Endothelial cell (in vitro differentiated cells): Measurements from ENCODE around the gene OR6X1. TPM values are rescaled to one million over a fixed set of nuclear protein-coding genes. Genes with fewer than 3 reads are reported as not detected.
"Not testable (repeated sequence)": the region's sequence is repeated elsewhere in the genome, so short reads cannot be mapped to it uniquely, and the experiment has no call there.

Experiments
- DNase-seq: peaks from one replicate; pipeline ENCODE4 v3.0.0; 2021; ENCODE audit warnings: low spot score
- H3K27ac Mint-ChIP-seq: one replicate; pipeline ENCODE4 v1.8.0; 2021; ENCODE audit warnings: mixed read lengths, inconsistent platforms; ENCODE audit not compliant: unreplicated experiment
- H3K27me3 Mint-ChIP-seq: one replicate; pipeline ENCODE4 v1.8.0; 2021; ENCODE audit warnings: mild to moderate bottlenecking, moderate library complexity, mixed read lengths, inconsistent platforms; ENCODE audit not compliant: unreplicated experiment
- H3K36me3 Mint-ChIP-seq: one replicate; pipeline ENCODE4 v1.8.0; 2021; ENCODE audit warnings: mild to moderate bottlenecking, low read depth, mixed read lengths, inconsistent platforms; ENCODE audit not compliant: unreplicated experiment
- H3K4me1 Mint-ChIP-seq: one replicate; pipeline ENCODE4 v1.8.0; 2021; ENCODE audit warnings: mild to moderate bottlenecking, mixed read lengths, inconsistent platforms; ENCODE audit not compliant: unreplicated experiment
- H3K4me3 Mint-ChIP-seq: one replicate; pipeline ENCODE4 v1.8.0; 2021; ENCODE audit warnings: mild to moderate bottlenecking, mixed read lengths, inconsistent platforms; ENCODE audit not compliant: unreplicated experiment
- H3K9me3 Mint-ChIP-seq: one replicate; pipeline ENCODE4 v1.8.0; 2021; ENCODE audit warnings: mixed read lengths, inconsistent platforms; ENCODE audit not compliant: unreplicated experiment
- CTCF ChIP-seq: fragments of 200-600 bp; sonication (generic); IDR thresholded peaks from one replicate; pipeline ENCODE4 v1.5.0; 2021; ENCODE audit warnings: antibody characterized with exemption; ENCODE audit not compliant: unreplicated experiment
- total RNA-seq: library from RNA; stranded (reverse); fragmentation: NEBNext Ultra II Directional; extraction: Animal tissue kit (Norgen Biotek cat#: 25700); gene quantifications from one replicate; pipeline ENCODE4 v1.2.1, GENCODE V29; 2021; ENCODE audit not compliant: unreplicated experiment

Gene OR6X1
- total RNA-seq, 1 donor from 2014 or later = not detected

DNA sequence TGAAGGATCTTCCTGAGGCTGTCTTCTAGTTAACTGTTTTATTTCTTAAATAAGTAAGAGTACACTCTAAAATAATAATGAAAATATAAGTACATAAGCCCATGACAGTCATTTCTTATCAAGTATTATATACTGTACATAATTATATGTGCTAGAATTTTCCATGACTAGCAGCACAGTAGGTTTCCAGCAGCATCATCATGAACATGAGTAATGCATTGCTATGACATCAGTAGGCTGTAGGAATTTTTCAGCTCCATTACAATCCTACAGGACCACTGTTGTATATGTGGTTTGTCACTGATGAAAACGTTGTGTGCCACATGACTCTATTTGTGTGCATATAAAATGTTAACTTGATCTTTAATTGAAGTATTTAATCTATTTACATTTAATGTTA is 34.9 kb downstream of the OR6X1 start:
- TF ChIP-seq CTCF = no peak
- Mint-ChIP-seq H3K27ac (no peak overlapping the region), H3K27me3 (peaks cover 2% of the 10 kb centered on the region), H3K36me3 (peaks cover 2% of the 10 kb centered on the region), H3K4me3 (no peak overlapping the region), H3K9me3 (no peaks in the 10 kb centered on the region), H3K4me1 (no peaks in the 10 kb centered on the region)
- no peak for DNase-seq

- H3K4me3 Mint-ChIP-seq = no peak overlapping the region
- H3K36me3 Mint-ChIP-seq = no peaks in the 10 kb centered on the region
- TF ChIP-seq CTCF = no peak
- no peak for DNase-seq
- H3K9me3 Mint-ChIP-seq = no peaks in the 10 kb centered on the region
- H3K27ac Mint-ChIP-seq = no peak overlapping the region
- no peaks in the 10 kb centered on the region for H3K4me1 Mint-ChIP-seq
- peaks cover 2% of the 10 kb centered on the region for H3K27me3 Mint-ChIP-seq
Measured at GRCh38 chr11:123718469-123718868, 35.8 kb downstream of the OR6X1 start.

DNA sequence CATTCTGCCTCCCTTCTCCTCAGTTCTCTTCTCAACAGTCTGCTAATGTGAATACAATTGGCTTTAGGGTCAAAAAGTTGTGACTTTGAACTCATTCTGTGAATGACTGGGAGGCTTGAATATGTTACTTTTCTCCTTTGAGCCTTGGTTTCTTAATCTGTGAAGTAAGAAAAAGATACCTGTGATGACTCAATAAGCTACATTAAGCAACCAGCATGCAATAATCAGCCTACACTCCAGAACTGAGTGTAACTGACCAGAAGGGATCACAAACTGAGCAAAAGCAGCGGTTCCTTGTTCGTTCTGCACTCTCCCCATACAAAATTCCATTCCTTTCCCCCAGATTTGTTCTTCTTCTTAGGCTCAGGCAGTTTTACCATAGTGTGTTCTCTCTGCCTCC is 36.3 kb downstream of the OR6X1 start:
- Mint-ChIP-seq H3K4me3 (no peak overlapping the region), H3K9me3 (no peaks in the 10 kb centered on the region), H3K27me3 (peaks cover 2% of the 10 kb centered on the region), H3K4me1 (no peaks in the 10 kb centered on the region), H3K27ac (no peak overlapping the region), H3K36me3 (no peaks in the 10 kb centered on the region)
- DNase-seq = no peak
- no peak for TF ChIP-seq CTCF

DNA sequence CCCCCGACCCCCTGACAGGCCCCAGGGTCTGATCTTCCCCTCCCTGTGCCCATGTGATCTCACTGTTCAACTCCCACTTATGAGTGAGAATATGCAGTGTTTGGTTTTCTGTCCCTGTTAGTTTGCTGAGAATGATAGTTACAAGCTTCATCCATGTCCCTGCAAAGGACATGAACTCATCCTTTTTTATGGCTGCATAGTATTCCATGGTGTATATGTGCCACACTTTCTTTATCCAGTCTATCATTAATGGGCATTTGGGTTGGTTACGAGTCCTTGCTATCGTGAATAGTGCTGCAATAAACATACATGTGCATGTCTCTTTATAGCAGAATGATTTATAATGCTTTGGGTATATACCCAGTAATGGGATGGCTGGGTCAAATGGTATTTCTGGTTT is 41.7 kb downstream of the OR6X1 start:
- not testable (repeated sequence) for H3K9me3 Mint-ChIP-seq, DNase-seq, H3K36me3 Mint-ChIP-seq, H3K27ac Mint-ChIP-seq, H3K4me3 Mint-ChIP-seq, H3K27me3 Mint-ChIP-seq, H3K4me1 Mint-ChIP-seq

DNA sequence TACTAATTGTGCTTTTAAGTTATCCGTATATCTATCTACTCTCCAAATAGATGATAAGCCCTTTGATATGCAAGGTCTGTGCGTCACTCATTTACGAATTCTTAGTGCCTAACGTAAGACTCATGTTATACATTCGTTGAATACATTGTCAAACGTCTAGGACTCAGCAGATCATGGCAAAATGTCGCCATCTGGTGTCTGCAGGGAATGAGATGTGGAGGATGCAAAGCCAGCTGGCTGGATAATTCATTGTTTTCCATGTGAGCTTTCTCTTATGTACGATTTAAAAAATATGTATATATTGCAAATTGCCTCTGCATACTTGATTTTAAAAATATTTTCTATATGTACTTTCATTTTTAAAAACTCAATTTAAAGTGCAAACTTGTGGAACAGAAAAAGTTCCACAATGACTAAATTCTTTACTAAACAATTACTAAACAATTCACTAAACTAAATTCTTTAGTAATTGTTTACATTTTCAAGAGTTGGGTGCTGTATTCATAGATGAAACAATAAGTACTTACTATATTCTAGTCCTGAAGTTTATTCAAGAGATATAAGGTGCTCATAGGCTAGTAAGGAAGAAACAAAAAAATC is 46.6 kb downstream of the OR6X1 start:
- Mint-ChIP-seq H3K4me3 (no peak overlapping the region), H3K27ac (no peak overlapping the region), H3K4me1 (no peaks in the 10 kb centered on the region), H3K27me3 (peaks cover 2% of the 10 kb centered on the region), H3K36me3 (no peaks in the 10 kb centered on the region), H3K9me3 (no peaks in the 10 kb centered on the region)
- peak; percentile 73 for DNase-seq
- peak; percentile 50 for TF ChIP-seq CTCF

- Mint-ChIP-seq H3K4me1 (no peaks in the 10 kb centered on the region), H3K4me3 (no peak overlapping the region), H3K27ac (no peak overlapping the region), H3K36me3 (no peaks in the 10 kb centered on the region), H3K9me3 (no peaks in the 10 kb centered on the region), H3K27me3 (peaks cover 2% of the 10 kb centered on the region)
- no peak for DNase-seq
- no peak for TF ChIP-seq CTCF
Measured at GRCh38 chr11:123707206-123707605, 47.1 kb downstream of the OR6X1 start.
